ENCODE measurements around the gene APEH. TPM values are rescaled to one million over a fixed set of nuclear protein-coding genes. Genes with fewer than 3 reads are reported as not detected.

APEH gene
- total RNA-seq, 1 donor from 2014 or later: 80.8 TPM

GRCh38 chr3:49719214-49719884 lies 45.2 kb downstream of the APEH start, which contains the start of gene AMIGO3:
Gene AMIGO3 (minus strand): TSS chr3:49719684. CDS start chr3:49719465, 219 bp downstream.
- Histone ChIP-seq H3K79me2 (ENCODE audit: insufficient read depth, low read length) (peaks cover 30% of the 10 kb centered on the region), H4K20me1 (ENCODE audit: insufficient read depth, low read length) (peaks cover 55% of the 10 kb centered on the region), H3K9ac (ENCODE audit: low read length) (no peak within 1 kb of the TSS), H3K9me3 (ENCODE audit: insufficient read depth, low read depth, low read length) (no peaks in the 10 kb centered on the region), H3K27ac (ENCODE audit: low read depth, low read length) (no peak within 1 kb of the TSS), H3K4me1 (ENCODE audit: insufficient read depth, low read length) (peaks cover 21% of the 10 kb centered on the region), H3K4me2 (ENCODE audit: low read length) (peak within 1 kb of the TSS; percentile 86), H2AFZ (ENCODE audit: low read depth, low read length) (no peak within 1 kb of the TSS), H3K36me3 (ENCODE audit: insufficient read depth, low read length) (peaks cover 3% of the 10 kb centered on the region), H3K27me3 (ENCODE audit: insufficient read depth, low read length) (no peaks in the 10 kb centered on the region), H3K4me3 (ENCODE audit: insufficient read depth, low read depth, low read length) (peak within 1 kb of the TSS; percentile 51)
- H3K4me1 Mint-ChIP-seq (ENCODE audit: low read depth, unreplicated experiment): peaks cover 10% of the 10 kb centered on the region
- no peaks in the 10 kb centered on the region for H3K27me3 Mint-ChIP-seq (ENCODE audit: low read depth, unreplicated experiment)
- peak; percentile 80 for DNase-seq (ENCODE audit: low read depth)
- TF ChIP-seq EZH2 (IDR thresholded peaks at IDR 0.05; ENCODE audit: insufficient read depth, low read length) (no peak), CTCF (IDR thresholded peaks at IDR 0.05; ENCODE audit: insufficient read depth, low read depth, low read length) (peak; percentile 24)
- no peak for FAIRE-seq
- peaks cover 15% of the 10 kb centered on the region for H3K36me3 Mint-ChIP-seq (ENCODE audit: low read depth, unreplicated experiment)
- peak within 1 kb of the TSS; percentile 72 for H3K4me3 Mint-ChIP-seq (ENCODE audit: unreplicated experiment)
- peak within 1 kb of the TSS; percentile 20 for H3K27ac Mint-ChIP-seq (ENCODE audit: unreplicated experiment)
- H3K9me3 Mint-ChIP-seq (ENCODE audit: unreplicated experiment): peaks cover 3% of the 10 kb centered on the region

DNA sequence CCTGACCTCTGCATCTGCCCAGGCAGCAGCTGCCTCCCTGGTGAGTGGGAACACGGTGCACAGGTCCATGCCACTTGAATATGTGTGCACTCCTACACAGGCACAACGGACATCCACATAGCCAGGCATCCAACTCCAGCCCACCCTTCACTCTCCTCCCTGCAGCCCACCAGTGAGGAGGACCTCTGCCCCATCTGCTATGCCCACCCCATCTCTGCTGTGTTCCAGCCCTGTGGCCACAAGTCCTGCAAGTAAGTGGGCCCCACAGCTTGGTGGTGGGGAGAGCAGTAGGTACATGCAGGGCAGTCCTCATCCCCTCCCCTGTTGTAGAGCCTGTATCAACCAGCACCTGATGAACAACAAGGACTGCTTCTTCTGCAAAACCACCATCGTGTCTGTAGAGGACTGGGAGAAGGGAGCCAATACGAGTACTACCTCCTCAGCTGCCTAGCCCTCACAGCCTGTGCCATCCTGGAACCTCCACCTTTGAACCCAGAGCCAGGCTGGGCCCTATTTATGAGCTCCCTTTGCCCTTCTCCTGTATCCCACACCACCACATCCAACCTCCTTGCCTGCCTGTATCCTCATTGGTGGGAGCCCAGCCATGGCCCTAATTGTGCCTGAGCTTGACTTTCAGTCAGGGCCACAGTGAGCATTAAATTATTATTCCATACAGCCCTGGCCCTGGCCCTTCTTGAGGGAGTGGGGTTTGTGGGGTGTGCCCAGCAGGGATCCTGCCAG lies 46.9 kb downstream of the APEH start:
- no peak for FAIRE-seq
- H3K27ac Mint-ChIP-seq (ENCODE audit: unreplicated experiment): no peak overlapping the region
- Histone ChIP-seq H3K79me2 (ENCODE audit: insufficient read depth, low read length) (peaks cover 33% of the 10 kb centered on the region), H3K9me3 (ENCODE audit: insufficient read depth, low read depth, low read length) (no peaks in the 10 kb centered on the region), H3K36me3 (ENCODE audit: insufficient read depth, low read length) (peaks cover 3% of the 10 kb centered on the region), H3K9ac (ENCODE audit: low read length) (no peak overlapping the region), H4K20me1 (ENCODE audit: insufficient read depth, low read length) (peaks cover 54% of the 10 kb centered on the region), H3K4me1 (ENCODE audit: insufficient read depth, low read length) (peaks cover 26% of the 10 kb centered on the region), H3K27me3 (ENCODE audit: insufficient read depth, low read length) (no peaks in the 10 kb centered on the region), H3K4me3 (ENCODE audit: insufficient read depth, low read depth, low read length) (no peak overlapping the region), H3K27ac (ENCODE audit: low read depth, low read length) (no peak overlapping the region), H3K4me2 (ENCODE audit: low read length) (no peak overlapping the region), H2AFZ (ENCODE audit: low read depth, low read length) (no peak overlapping the region)
- TF ChIP-seq EZH2 (IDR thresholded peaks at IDR 0.05; ENCODE audit: insufficient read depth, low read length) (no peak), CTCF (IDR thresholded peaks at IDR 0.05; ENCODE audit: insufficient read depth, low read depth, low read length) (no peak)
- H3K36me3 Mint-ChIP-seq (ENCODE audit: low read depth, unreplicated experiment): peaks cover 8% of the 10 kb centered on the region
- H3K4me1 Mint-ChIP-seq (ENCODE audit: low read depth, unreplicated experiment): peaks cover 10% of the 10 kb centered on the region
- DNase-seq (ENCODE audit: low read depth): no peak
- H3K27me3 Mint-ChIP-seq (ENCODE audit: low read depth, unreplicated experiment): no peaks in the 10 kb centered on the region
- peak overlapping the region; percentile 62 for H3K4me3 Mint-ChIP-seq (ENCODE audit: unreplicated experiment)
- peaks cover 3% of the 10 kb centered on the region for H3K9me3 Mint-ChIP-seq (ENCODE audit: unreplicated experiment)

- Mint-ChIP-seq H3K27me3 (ENCODE audit: low read depth, unreplicated experiment) (no peaks in the 10 kb centered on the region), H3K4me3 (ENCODE audit: unreplicated experiment) (peak overlapping the region; percentile 62), H3K27ac (ENCODE audit: unreplicated experiment) (no peak overlapping the region), H3K9me3 (ENCODE audit: unreplicated experiment) (peaks cover 3% of the 10 kb centered on the region), H3K4me1 (ENCODE audit: low read depth, unreplicated experiment) (peaks cover 10% of the 10 kb centered on the region), H3K36me3 (ENCODE audit: low read depth, unreplicated experiment) (peaks cover 6% of the 10 kb centered on the region)
- H3K4me1 ChIP-seq (ENCODE audit: insufficient read depth, low read length): peaks cover 26% of the 10 kb centered on the region
- no peak overlapping the region for H3K9ac ChIP-seq (ENCODE audit: low read length)
- TF ChIP-seq EZH2 (IDR thresholded peaks at IDR 0.05; ENCODE audit: insufficient read depth, low read length): no peak
- no peak for TF ChIP-seq CTCF (IDR thresholded peaks at IDR 0.05; ENCODE audit: insufficient read depth, low read depth, low read length)
- no peaks in the 10 kb centered on the region for H3K27me3 ChIP-seq (ENCODE audit: insufficient read depth, low read length)
- H3K36me3 ChIP-seq (ENCODE audit: insufficient read depth, low read length): peaks cover 3% of the 10 kb centered on the region
- H4K20me1 ChIP-seq (ENCODE audit: insufficient read depth, low read length): peaks cover 48% of the 10 kb centered on the region
- no peaks in the 10 kb centered on the region for H3K9me3 ChIP-seq (ENCODE audit: insufficient read depth, low read depth, low read length)
- no peak overlapping the region for H3K4me3 ChIP-seq (ENCODE audit: insufficient read depth, low read depth, low read length)
- FAIRE-seq (no peak), DNase-seq (ENCODE audit: low read depth) (no peak)
- H2AFZ ChIP-seq (ENCODE audit: low read depth, low read length): no peak overlapping the region
- H3K4me2 ChIP-seq (ENCODE audit: low read length): no peak overlapping the region
- H3K79me2 ChIP-seq (ENCODE audit: insufficient read depth, low read length): peaks cover 33% of the 10 kb centered on the region
- H3K27ac ChIP-seq (ENCODE audit: low read depth, low read length): no peak overlapping the region
These were observed 47.4 kb downstream of the APEH start for GRCh38 chr3:49721596-49721895.

Measured in astrocyte (in vitro differentiated cells and primary cell).